ENCODE results near the gene SAMD5. TPM values are rescaled to one million over a fixed set of nuclear protein-coding genes. Genes with fewer than 3 reads are reported as not detected.

The SAMD5 gene
- total and polyA plus RNA-seq, 7 donors, result 0.68 to 6.8 (median 1.1) TPM

DNA sequence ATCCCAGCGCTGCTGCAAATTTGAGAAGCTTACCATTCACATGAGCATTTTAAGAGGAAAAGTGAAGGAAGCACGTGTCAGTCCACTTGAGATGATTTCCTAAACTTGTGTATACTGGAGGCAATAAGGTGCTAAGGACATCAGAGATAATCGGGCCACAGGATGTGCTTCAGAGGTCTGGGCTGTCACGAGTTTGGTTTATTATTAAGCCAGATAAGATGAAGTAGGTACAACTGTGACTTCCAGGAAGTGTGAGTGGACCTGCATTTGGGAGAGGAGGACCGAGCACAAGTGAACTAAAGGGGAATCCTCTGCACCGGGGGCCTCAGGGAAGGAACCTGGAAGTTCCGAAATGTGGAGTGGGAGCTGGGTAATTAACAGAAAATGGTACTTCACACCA is 1.4 kb downstream of the SAMD5 start:
- intact Hi-C loops (cut with DNase I), result loop anchor here (5.0 to 10.0 kb wide), 3 partner anchors 445 to 957 kb away; no protein-coding TSS in a partner anchor
- H3K4me1 ChIP-seq, result peaks cover 0 to 33% (median 27%) of the 10 kb centered on the region in 4 donors
- H3K4me3 ChIP-seq, result peak overlapping the region in 2 of 4 donors; percentile 57 to 58
- no peaks in the 10 kb centered on the region for H3K9me3 ChIP-seq
- no peaks in the 10 kb centered on the region for H3K36me3 ChIP-seq
- TF ChIP-seq POLR2AphosphoS5 (IDR thresholded peaks at IDR 0.05), result no peak
- TF ChIP-seq POLR2A (IDR thresholded peaks at IDR 0.05), result no peak
- TF ChIP-seq EP300 (IDR thresholded peaks at IDR 0.05), result no peak
- TF ChIP-seq, protein P1, sequence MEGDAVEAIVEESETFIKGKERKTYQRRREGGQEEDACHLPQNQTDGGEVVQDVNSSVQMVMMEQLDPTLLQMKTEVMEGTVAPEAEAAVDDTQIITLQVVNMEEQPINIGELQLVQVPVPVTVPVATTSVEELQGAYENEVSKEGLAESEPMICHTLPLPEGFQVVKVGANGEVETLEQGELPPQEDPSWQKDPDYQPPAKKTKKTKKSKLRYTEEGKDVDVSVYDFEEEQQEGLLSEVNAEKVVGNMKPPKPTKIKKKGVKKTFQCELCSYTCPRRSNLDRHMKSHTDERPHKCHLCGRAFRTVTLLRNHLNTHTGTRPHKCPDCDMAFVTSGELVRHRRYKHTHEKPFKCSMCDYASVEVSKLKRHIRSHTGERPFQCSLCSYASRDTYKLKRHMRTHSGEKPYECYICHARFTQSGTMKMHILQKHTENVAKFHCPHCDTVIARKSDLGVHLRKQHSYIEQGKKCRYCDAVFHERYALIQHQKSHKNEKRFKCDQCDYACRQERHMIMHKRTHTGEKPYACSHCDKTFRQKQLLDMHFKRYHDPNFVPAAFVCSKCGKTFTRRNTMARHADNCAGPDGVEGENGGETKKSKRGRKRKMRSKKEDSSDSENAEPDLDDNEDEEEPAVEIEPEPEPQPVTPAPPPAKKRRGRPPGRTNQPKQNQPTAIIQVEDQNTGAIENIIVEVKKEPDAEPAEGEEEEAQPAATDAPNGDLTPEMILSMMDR (IDR thresholded peaks at IDR 0.05), result no peak
- DNase-seq, result no peak
- WGBS, 2 donors, result 4 to 22% methylated on average over 7 of the region's 7 CpGs
- H3K27ac ChIP-seq, result no peak overlapping the region
- H3K27me3 ChIP-seq, result peaks cover 0 to 19% (median 0%) of the 10 kb centered on the region in 3 donors

DNA sequence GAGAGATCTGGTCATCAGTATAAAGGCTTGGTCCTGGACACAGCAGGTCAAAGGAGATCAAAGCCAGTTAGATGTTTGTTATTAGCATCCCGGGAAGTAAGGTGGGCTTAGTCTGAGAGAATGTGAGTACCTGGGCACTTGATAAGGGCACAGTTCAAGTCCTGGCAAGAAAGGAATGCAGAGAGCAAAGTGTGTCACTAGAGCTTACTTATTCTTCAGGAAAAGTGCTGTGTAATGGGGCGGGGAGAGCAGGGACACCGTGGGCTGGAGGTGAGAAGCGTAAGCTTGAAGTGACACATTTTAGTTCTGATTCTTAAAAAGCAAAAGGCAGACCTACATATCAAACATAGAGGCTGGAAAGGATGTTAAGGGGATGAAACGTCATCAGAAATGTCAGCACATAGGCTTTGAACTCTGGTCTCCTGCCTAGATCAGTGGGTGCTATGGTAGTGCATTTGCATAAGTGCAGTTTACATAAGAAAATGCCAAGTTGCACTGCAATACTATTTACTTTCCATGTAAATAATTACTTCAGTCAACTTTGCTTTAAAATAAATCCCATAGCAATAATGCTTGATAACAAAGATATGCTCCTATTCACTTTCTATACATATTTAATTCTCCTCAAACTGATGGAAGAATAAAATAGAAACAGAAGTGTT is 2.6 kb downstream of the SAMD5 start:
- Histone ChIP-seq H3K4me3 (no peak overlapping the region), H3K9me3 (no peaks in the 10 kb centered on the region), H3K4me1 (peaks cover 0 to 42% (median 34%) of the 10 kb centered on the region in 4 donors), H3K27me3 (peaks cover 0 to 15% (median 0%) of the 10 kb centered on the region in 3 donors), H3K36me3 (no peaks in the 10 kb centered on the region), H3K27ac (no peak overlapping the region)
- intact Hi-C loops (cut with DNase I), result no loop called here
- no peak for DNase-seq
- WGBS, 2 donors, result 12 to 51% methylated on average over 5 of the region's 5 CpGs
- TF ChIP-seq, protein P1 (IDR thresholded peaks at IDR 0.05), result no peak
- TF ChIP-seq EP300 (IDR thresholded peaks at IDR 0.05), result no peak

- no peaks in the 10 kb centered on the region for H3K9me3 ChIP-seq
- 51 to 53% methylated on average over 2 of the region's 2 CpGs for WGBS, 2 donors
- intact Hi-C loops (cut with DNase I), result no loop called here
- TF ChIP-seq POLR2AphosphoS5 (IDR thresholded peaks at IDR 0.05), result no peak
- TF ChIP-seq, protein P1 (IDR thresholded peaks at IDR 0.05), result no peak
- no peak for TF ChIP-seq POLR2A (IDR thresholded peaks at IDR 0.05)
- TF ChIP-seq EP300 (IDR thresholded peaks at IDR 0.05), result no peak
- H3K36me3 ChIP-seq, result no peaks in the 10 kb centered on the region
- no peaks in the 10 kb centered on the region for H3K27me3 ChIP-seq
- DNase-seq, result no peak
- H3K27ac ChIP-seq, result no peak overlapping the region
- peaks cover 0 to 16% (median 10%) of the 10 kb centered on the region in 4 donors for H3K4me1 ChIP-seq
- H3K4me3 ChIP-seq, result no peak overlapping the region
Measured at GRCh38 chr6:147514831-147515230, 6.3 kb downstream of the SAMD5 start.

DNA sequence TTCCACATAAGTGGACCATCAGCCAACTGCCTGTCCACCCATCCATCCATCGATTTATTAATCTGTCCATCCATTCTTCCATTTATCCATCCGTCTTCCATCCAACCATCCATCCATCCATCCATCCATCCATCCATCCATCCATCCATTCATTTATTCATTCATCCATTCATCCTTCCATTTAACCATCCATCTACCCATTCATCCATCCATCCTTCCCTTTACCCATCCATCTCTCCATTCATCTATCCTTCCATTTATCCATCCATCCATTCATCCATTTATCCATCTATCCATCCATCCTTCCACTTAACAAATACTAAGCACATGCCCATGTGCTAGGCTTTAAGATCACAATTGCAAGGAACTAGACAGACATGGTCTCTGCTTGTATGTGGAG is 6.8 kb downstream of the SAMD5 start:
- no peak overlapping the region for H3K27ac ChIP-seq
- H3K4me3 ChIP-seq, result no peak overlapping the region
- no peaks in the 10 kb centered on the region for H3K36me3 ChIP-seq
- 92 to 94% methylated on average over 2 of the region's 2 CpGs for WGBS, 2 donors
- no peak for DNase-seq
- H3K4me1 ChIP-seq, result peaks cover 0 to 16% (median 10%) of the 10 kb centered on the region in 4 donors
- TF ChIP-seq, protein P1 (IDR thresholded peaks at IDR 0.05), result no peak
- TF ChIP-seq POLR2AphosphoS5 (IDR thresholded peaks at IDR 0.05) (no peak), POLR2A (IDR thresholded peaks at IDR 0.05) (no peak), EP300 (IDR thresholded peaks at IDR 0.05) (no peak)
- no peaks in the 10 kb centered on the region for H3K27me3 ChIP-seq
- intact Hi-C loops (cut with DNase I), result no loop called here
- no peaks in the 10 kb centered on the region for H3K9me3 ChIP-seq

DNA sequence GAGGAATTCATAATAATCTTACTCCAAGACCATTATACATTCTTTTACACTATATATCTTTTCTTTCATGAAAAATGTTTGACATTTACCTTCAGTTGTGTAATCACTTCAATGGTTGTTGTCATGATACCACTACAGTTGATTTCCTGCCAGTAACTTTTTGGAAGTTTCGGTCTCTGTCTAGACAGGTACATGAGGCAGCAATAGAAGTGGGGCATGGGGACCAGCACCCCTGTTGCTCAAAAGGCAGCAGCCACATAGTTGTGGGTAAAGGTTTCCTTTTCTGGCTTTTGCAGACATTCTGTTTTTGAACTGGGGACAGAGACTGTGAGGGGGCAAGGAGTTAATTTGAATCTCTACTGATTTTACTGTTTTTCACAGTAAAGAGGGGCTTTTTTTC is 14.1 kb downstream of the SAMD5 start:
- Histone ChIP-seq H3K9me3 (no peaks in the 10 kb centered on the region), H3K4me1 (no peaks in the 10 kb centered on the region), H3K27ac (no peak overlapping the region), H3K36me3 (no peaks in the 10 kb centered on the region), H3K4me3 (no peak overlapping the region), H3K27me3 (no peaks in the 10 kb centered on the region)
- intact Hi-C loops (cut with DNase I), result no loop called here
- DNase-seq, result no peak
- 92% methylated on average over 1 of the region's 1 CpG for WGBS, 2 donors
- TF ChIP-seq, protein P1 (IDR thresholded peaks at IDR 0.05), result no peak
- TF ChIP-seq EP300 (IDR thresholded peaks at IDR 0.05) (no peak), POLR2AphosphoS5 (IDR thresholded peaks at IDR 0.05) (no peak)

Data from sigmoid colon (tissue), 7 donors.